ENCODE data around the gene ARHGAP30. TPM values are rescaled to one million over a fixed set of nuclear protein-coding genes. Genes with fewer than 3 reads are reported as not detected.

Gene ARHGAP30
- total and polyA plus RNA-seq, 2 donors (not counting 1 experiment from before 2014, with no cell fraction given): not detected

DNA sequence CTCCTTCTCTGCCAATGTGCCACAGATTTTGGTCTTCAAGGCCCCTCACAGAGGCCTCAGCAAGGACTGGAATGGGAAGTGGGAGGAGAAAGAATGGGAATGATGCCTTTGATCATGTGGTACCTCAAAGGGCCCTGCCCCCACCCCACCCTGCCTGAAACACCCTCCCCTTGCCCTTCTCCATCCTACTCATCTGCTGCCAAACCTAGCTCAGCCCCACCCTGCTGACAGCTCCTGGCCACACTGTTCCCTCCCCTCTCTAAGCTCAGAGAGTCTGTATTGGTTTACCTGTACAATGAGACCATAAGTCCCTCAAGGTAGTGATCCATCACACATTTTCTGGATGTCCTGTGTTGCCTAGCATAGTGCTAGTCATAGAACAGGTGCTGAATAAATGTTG lies 6.7 kb upstream of the ARHGAP30 start:
- no peaks in the 10 kb centered on the region for H3K79me2 ChIP-seq (ENCODE audit: control insufficient read depth, insufficient read depth, low read length)
- no peak overlapping the region for H2AFZ ChIP-seq (ENCODE audit: low read length)
- TF ChIP-seq EZH2 (IDR thresholded peaks at IDR 0.05; ENCODE audit: low read length, missing control alignments): no peak
- TF ChIP-seq, protein P1, sequence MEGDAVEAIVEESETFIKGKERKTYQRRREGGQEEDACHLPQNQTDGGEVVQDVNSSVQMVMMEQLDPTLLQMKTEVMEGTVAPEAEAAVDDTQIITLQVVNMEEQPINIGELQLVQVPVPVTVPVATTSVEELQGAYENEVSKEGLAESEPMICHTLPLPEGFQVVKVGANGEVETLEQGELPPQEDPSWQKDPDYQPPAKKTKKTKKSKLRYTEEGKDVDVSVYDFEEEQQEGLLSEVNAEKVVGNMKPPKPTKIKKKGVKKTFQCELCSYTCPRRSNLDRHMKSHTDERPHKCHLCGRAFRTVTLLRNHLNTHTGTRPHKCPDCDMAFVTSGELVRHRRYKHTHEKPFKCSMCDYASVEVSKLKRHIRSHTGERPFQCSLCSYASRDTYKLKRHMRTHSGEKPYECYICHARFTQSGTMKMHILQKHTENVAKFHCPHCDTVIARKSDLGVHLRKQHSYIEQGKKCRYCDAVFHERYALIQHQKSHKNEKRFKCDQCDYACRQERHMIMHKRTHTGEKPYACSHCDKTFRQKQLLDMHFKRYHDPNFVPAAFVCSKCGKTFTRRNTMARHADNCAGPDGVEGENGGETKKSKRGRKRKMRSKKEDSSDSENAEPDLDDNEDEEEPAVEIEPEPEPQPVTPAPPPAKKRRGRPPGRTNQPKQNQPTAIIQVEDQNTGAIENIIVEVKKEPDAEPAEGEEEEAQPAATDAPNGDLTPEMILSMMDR (conservative IDR thresholded peaks at IDR 0.05 in 1 of 2, IDR thresholded peaks at IDR 0.05 in 1 of 2; ENCODE audit: low read depth in 1 of 2, low read length in 2 of 2): no peak
- no peak overlapping the region for H3K4me2 ChIP-seq (ENCODE audit: extremely low read depth, insufficient read depth, low read length)
- no peaks in the 10 kb centered on the region for H4K20me1 ChIP-seq (ENCODE audit: control insufficient read depth, extremely low read depth, insufficient read depth, low read length)
- DNase-seq (ENCODE audit: low read depth in 2 of 2): no peak
- H3K4me3 ChIP-seq (replicated peaks in 1 of 4; ENCODE audit: control extremely low read depth in 1 of 4, insufficient read depth in 1 of 4, low read depth in 3 of 4, low read length in 4 of 4): no peak overlapping the region
- H3K9ac ChIP-seq (ENCODE audit: insufficient read depth, low read length): no peak overlapping the region
- H3K36me3 ChIP-seq (ENCODE audit: control insufficient read depth, insufficient read depth, low read length): no peaks in the 10 kb centered on the region
- H3K27ac ChIP-seq (ENCODE audit: insufficient read depth, low read length): no peak overlapping the region
- no peaks in the 10 kb centered on the region for H3K9me3 ChIP-seq (ENCODE audit: control insufficient read depth, insufficient read depth, low read depth, low read length)
- H3K4me1 ChIP-seq (ENCODE audit: control insufficient read depth, extremely low read depth, insufficient read depth, low read length): no peaks in the 10 kb centered on the region
- H3K27me3 ChIP-seq (ENCODE audit: control insufficient read depth, insufficient read depth, low read length): no peaks in the 10 kb centered on the region

DNA sequence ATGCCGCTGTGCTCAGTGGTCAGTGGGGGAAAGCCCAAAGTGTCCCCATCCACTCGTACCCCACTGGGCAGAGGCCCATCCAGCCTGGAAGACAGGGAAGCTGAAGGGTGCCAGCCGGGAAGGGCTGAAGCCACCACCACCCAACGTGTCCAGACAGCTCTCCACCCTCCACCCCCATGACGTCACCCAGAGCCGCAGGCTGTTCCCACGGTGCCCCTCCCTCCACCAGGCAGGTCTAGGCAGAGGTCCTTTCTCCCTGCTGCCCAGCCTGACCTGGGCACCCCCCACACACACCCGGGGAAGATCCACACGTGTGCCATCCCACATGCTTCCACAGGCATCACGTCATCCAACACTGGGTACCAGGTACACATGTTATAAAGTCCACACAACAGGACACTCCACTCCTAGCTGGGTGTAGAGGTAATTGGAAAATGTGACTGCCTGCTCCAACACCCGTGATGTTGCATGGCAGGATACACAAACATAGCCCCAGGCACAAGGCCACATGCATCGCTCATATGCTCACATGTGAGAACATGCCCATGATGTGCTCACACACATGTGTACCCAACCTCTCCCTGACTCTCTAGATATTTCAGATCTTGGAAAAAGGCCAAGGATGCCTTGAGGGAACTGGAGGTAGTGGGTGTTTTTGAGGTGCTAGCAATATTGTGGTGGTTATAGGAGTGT lies 5.1 kb upstream of the ARHGAP30 start:
- Histone ChIP-seq H4K20me1 (ENCODE audit: control insufficient read depth, extremely low read depth, insufficient read depth, low read length) (no peaks in the 10 kb centered on the region), H3K27ac (ENCODE audit: insufficient read depth, low read length) (no peak overlapping the region), H3K79me2 (ENCODE audit: control insufficient read depth, insufficient read depth, low read length) (no peaks in the 10 kb centered on the region), H3K4me1 (ENCODE audit: control insufficient read depth, extremely low read depth, insufficient read depth, low read length) (no peaks in the 10 kb centered on the region), H3K36me3 (ENCODE audit: control insufficient read depth, insufficient read depth, low read length) (no peaks in the 10 kb centered on the region), H3K27me3 (ENCODE audit: control insufficient read depth, insufficient read depth, low read length) (no peaks in the 10 kb centered on the region), H3K4me2 (ENCODE audit: extremely low read depth, insufficient read depth, low read length) (no peak overlapping the region), H3K4me3 (replicated peaks in 1 of 4; ENCODE audit: control extremely low read depth in 1 of 4, insufficient read depth in 1 of 4, low read depth in 3 of 4, low read length in 4 of 4) (no peak overlapping the region), H3K9me3 (ENCODE audit: control insufficient read depth, insufficient read depth, low read depth, low read length) (no peaks in the 10 kb centered on the region), H3K9ac (ENCODE audit: insufficient read depth, low read length) (no peak overlapping the region), H2AFZ (ENCODE audit: low read length) (no peak overlapping the region)
- DNase-seq (ENCODE audit: low read depth in 2 of 2): no peak
- TF ChIP-seq EZH2 (IDR thresholded peaks at IDR 0.05; ENCODE audit: low read length, missing control alignments): no peak
- TF ChIP-seq, protein P1 (conservative IDR thresholded peaks at IDR 0.05 in 1 of 2, IDR thresholded peaks at IDR 0.05 in 1 of 2; ENCODE audit: low read depth in 1 of 2, low read length in 2 of 2): no peak

DNA sequence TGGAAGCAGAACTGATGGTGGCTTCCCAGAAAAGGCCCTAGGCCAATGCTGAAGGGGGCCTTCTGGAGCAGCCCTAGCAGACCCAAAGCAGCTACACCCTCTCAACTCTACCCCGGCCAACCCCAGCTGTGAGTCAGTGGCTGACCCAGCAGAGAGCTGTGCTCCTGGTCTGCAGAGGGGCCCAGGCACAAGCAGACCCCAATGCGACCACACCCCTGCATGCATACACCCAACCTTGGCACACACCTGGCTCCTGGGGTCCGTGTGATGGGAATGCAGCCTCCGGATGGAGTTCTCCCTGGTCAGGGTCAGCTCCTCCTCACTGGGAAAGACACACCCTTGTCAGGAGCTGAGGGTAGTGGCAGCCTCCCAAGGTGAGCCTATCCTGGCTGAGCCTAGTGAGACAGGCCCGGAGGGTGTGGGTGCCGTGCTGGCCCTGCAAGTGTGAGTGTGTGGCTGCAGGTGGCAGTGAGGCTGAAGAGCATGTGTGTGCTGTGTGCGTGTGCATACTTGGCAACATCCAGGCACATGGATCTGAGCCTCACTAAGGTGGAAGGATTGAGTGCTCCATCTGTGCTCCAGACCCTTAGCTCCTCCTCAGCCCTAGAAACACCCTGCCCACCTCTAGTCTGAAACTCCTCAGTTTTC lies 3.9 kb upstream of the ARHGAP30 start:
- Histone ChIP-seq H3K36me3 (ENCODE audit: control insufficient read depth, insufficient read depth, low read length) (no peaks in the 10 kb centered on the region), H3K4me1 (ENCODE audit: control insufficient read depth, extremely low read depth, insufficient read depth, low read length) (no peaks in the 10 kb centered on the region), H3K9me3 (ENCODE audit: control insufficient read depth, insufficient read depth, low read depth, low read length) (no peaks in the 10 kb centered on the region), H3K27ac (ENCODE audit: insufficient read depth, low read length) (no peak overlapping the region), H3K4me2 (ENCODE audit: extremely low read depth, insufficient read depth, low read length) (no peak overlapping the region), H2AFZ (ENCODE audit: low read length) (no peak overlapping the region), H3K4me3 (replicated peaks in 1 of 4; ENCODE audit: control extremely low read depth in 1 of 4, insufficient read depth in 1 of 4, low read depth in 3 of 4, low read length in 4 of 4) (no peak overlapping the region), H3K27me3 (ENCODE audit: control insufficient read depth, insufficient read depth, low read length) (no peaks in the 10 kb centered on the region), H3K79me2 (ENCODE audit: control insufficient read depth, insufficient read depth, low read length) (no peaks in the 10 kb centered on the region), H4K20me1 (ENCODE audit: control insufficient read depth, extremely low read depth, insufficient read depth, low read length) (no peaks in the 10 kb centered on the region), H3K9ac (ENCODE audit: insufficient read depth, low read length) (no peak overlapping the region)
- no peak for DNase-seq (ENCODE audit: low read depth in 2 of 2)
- TF ChIP-seq EZH2 (IDR thresholded peaks at IDR 0.05; ENCODE audit: low read length, missing control alignments): no peak
- TF ChIP-seq, protein P1 (conservative IDR thresholded peaks at IDR 0.05 in 1 of 2, IDR thresholded peaks at IDR 0.05 in 1 of 2; ENCODE audit: low read depth in 1 of 2, low read length in 2 of 2): no peak

All from fibroblast of lung (primary cell).